Stimulated activated CD8-positive, alpha-beta memory T cell treated with anti-CD3 and anti-CD28 coated beads, Interleukin-7, amount 100 ng/mL, for 1 hour (primary cell): ENCODE measurements around the gene GSTK1.

ENCODE experiments used
- DNase-seq, 2 donors: peaks; one replicate each; pipeline ENCODE4 v3.0.0-alpha.2; 2020; ENCODE audit warnings: low read depth in 2 of 2

The GSTK1 gene

GRCh38 chr7:143295870-143296269 lies 32.6 kb downstream of the GSTK1 start:
- no peak for DNase-seq

GRCh38 chr7:143296686-143297085 lies 33.4 kb downstream of the GSTK1 start:
- DNase-seq: no peak

DNA sequence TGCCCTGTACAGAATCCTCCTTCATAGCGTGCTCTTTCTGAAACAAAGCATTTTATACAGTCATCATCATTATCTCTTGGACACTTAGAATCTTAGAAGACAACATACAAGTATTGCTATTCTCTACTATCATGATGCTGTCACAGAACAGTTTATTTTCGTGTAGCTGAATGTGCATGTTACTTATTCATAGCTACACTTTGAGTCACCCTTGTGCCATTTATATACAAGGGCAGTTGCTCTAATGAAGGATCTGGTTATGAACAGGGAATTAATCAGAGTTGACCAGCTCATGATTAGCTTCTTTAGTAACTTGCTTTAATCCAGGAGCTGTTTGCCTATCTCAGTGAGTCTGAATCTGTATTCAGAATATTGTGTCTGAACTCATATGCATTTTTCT lies 36.1 kb downstream of the GSTK1 start:
- no peak for DNase-seq

DNA sequence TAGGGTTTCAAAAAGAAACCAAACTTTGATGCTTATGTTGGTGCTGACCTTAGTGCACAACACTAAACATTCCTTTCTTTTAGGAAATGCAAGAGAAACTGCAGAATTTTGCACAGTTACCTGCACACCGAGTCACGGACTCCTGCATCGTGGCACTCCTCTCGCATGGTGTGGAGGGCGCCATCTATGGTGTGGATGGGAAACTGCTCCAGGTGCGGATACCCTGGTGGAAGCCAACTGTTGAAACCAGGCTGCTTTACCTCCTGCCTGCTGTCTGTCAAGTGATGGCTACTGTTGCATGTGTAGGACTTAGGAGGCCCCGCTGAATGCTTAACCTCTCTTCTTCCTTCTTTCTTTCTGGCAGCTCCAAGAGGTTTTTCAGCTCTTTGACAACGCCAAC lies 36.6 kb downstream of the GSTK1 start:
- peak in 1 of 2 donors; percentile 43 for DNase-seq

DNA sequence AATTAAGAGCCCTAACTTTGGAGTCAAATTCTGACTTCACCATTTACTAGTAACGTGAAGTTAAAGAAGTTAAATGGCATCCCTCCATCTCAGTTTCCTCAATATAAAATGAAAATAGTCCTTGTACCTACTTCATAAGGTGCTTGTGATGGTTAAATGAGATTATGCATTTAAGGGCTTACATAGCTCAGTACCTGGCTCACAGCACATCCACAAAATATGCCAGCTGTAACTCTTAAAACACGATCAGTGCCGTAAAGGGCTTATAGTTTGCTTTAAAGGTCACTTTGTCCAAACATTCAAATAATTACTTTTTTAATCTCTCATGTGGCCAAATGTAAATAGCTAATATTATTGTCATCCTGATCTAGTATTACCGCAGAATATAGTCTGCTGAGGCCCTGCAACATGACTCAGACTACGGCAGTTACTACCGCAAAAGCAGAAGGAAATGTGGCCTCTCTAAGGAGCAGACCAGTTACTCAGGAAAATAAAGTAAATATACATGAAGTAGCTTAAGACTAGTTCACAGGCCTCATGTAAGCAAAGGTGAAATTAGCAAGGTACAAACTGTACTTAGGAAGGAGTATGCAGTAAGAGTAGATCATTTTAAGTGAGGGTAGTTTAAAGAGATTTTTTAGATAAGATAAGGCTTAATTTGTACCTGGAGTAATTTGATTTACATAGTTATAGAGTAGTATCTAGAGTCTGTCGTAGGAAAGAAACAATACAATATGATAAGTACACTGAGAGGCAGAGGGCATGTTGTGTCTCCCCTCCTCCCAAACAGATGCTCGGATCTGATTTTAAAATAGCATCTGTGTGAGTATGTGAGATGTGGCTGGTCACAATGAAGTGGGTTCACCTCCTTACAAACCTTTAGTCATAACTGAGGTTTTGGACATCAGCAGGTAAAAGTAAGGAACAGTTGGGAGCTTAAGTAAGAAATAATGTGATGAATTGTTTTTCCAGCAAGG lies 38.0 kb downstream of the GSTK1 start:
- no peak for DNase-seq

GRCh38 chr7:143303733-143304132 lies 40.5 kb downstream of the GSTK1 start:
- DNase-seq: no peak

DNA sequence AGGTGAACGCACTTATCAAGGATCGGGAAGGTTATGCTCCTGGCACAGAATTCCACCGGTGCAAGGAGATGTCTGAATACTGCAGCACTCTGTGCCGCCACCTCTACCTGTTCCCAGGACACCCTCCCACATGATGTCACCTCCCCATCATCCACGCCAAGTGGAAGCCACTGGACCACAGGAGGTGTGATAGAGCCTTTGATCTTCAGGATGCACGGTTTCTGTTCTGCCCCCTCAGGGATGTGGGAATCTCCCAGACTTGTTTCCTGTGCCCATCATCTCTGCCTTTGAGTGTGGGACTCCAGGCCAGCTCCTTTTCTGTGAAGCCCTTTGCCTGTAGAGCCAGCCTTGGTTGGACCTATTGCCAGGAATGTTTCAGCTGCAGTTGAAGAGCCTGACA lies 41.7 kb downstream of the GSTK1 start:
- no peak for DNase-seq

GRCh38 chr7:143305423-143306070 lies 42.3 kb downstream of the GSTK1 start:
- DNase-seq: peak in 1 of 2 donors; percentile 61

DNA sequence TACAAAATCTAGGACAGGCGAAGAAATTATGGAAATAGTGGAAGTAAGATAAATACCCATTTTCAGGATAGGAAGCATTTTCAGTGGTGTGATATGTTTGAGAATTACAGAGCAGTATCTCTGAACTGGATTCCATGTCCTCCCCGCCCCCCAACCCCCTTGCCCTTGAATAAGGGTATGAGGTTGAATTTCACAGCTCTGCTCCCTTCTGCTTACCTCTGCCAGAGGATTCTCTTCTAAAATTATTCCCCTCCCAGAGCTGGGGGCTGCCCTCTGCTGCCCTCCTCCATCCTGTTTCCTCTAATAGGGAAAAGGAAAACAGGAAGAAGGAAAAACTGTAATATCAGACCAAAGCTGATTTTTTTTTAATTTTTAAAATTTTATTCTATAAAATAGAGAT lies 45.4 kb downstream of the GSTK1 start:
- DNase-seq: no peak

DNA sequence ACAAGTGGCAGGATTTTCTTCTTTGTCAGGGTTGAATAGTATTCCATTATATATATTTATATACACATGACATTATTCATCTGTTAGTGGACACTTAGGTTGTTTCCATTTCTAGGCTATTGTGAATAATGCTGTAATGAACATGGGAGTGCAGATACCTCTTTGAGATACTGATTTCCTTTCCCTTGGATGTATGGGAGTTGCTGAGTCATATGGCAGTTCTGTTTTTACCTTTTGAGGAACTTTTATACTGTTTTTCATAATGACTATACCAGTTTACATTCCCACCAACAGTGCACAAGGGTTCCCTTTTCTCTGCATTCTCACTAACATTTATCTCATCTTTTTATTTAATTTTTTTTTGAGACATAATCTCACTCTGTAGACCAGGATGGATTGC lies 50.9 kb downstream of the GSTK1 start:
- DNase-seq: no peak

- DNase-seq: no peak
Measured at GRCh38 chr7:143315776-143316175, 52.5 kb downstream of the GSTK1 start, which contains the start of gene CLCN1. CLCN1 (plus strand) TSS chr7:143316111; CDS start chr7:143316213, 102 bp downstream.

DNA sequence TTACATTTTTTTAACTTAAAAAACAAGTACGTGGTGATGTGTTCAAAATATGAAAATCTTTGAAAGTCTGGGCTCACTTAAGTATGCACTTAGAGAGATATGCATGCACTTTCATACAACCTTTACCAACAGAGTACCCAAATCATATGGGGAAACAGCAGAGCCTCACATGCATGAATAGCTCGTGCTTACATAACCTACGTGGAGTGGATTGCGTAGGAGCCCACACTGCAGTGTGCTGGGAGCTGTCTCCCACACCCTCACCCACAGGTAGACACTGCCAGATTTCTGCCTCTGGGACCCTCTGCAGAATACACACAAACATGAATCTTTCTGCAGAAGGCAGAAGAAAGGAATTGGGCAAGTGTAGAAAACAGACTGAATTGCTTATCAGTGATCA lies 53.3 kb downstream of the GSTK1 start:
- no peak for DNase-seq

DNA sequence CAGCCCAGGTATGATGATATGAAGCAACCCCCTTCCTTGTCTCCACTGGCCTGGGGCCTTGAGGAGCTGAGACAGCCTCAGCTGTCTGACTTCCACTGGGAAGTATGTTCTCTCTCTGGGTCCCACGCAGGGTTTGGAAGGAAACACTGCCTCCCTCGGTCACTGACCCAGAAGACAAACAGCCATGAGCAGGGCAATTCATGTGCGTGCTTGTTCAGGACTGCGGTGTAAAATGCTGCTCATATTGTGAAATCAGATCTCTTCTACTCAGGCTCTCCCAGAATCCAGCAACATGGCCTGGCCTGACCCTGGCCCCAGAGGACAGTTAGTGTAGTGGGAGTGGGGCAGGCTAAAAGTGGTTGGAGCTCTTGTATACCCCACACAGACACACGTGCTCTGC lies 55.4 kb downstream of the GSTK1 start:
- DNase-seq: no peak
